Measurements from ENCODE around the gene ACADVL.

- no peak for TF ChIP-seq CTCF (IDR thresholded peaks at IDR 0.05; ENCODE audit: low read depth, low read length, missing input control)
- TF ChIP-seq EGR1 (IDR thresholded peaks at IDR 0.05; ENCODE audit: low read depth in 2 of 2): no peak
- TF ChIP-seq YY1 (IDR thresholded peaks at IDR 0.05): no peak
- no peak for TF ChIP-seq MAX (IDR thresholded peaks at IDR 0.05)
- no peak for TF ChIP-seq ZBTB33 (IDR thresholded peaks at IDR 0.05)
- no peak for TF ChIP-seq REST (IDR thresholded peaks at IDR 0.05)
- no peak for TF ChIP-seq SP1 (IDR thresholded peaks at IDR 0.05)
- no peak for TF ChIP-seq ATF3 (IDR thresholded peaks at IDR 0.05)
- TF ChIP-seq JUND (IDR thresholded peaks at IDR 0.05): no peak
- no peak for TF ChIP-seq NR2F2 (IDR thresholded peaks at IDR 0.05)
- peak in 1 of 2 donors; percentile 15 for TF ChIP-seq GABPA (IDR thresholded peaks at IDR 0.05 in 1 of 2, conservative IDR thresholded peaks at IDR 0.05 in 1 of 2)
Measured at GRCh38 chr17:7262192-7262934, 42.6 kb downstream of the ACADVL start, which contains the start of gene CLDN7.

Data from liver (tissue), 3 donors.